ENCODE data around the gene PAPSS1.

The PAPSS1 gene

DNA sequence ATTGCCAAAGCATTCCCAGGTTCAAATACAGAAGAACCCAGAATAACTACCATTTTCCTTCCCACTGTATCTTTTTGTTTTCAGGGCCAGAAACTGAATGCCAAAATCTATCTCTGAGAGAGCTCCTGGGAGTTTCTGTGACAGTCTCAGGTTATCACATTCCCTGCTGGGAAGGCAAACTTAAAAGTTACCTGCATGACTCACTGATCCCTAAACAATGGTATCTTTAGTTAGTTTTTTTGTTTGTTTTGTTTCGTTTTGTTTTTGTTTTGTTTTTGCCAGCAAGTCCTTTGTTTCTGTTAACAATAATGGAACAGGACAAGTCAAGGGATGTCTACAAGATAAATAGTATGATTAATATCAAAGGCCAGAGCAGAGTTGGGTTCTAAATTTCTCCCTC, 34.3 kb downstream of the PAPSS1 start:
- no peak for DNase-seq

DNA sequence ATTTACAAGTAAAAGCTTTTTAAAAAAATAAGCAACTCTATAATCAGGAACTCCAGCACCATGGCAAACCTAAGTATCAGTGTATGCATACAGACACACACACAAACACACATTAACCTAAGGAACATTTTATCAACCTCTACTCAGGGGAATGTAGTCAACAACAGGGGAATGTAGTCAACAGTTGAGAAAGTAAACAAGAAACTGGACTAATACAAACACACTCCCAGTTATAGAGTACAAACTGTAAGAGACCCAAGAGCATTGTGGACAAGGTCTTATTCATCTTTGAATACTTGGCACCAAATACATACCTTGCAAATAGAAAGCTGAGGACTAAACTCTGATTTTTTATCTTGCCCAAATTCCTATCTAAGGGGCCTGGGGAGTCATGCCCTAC, 36.2 kb downstream of the PAPSS1 start:
- DNase-seq: no peak

DNA sequence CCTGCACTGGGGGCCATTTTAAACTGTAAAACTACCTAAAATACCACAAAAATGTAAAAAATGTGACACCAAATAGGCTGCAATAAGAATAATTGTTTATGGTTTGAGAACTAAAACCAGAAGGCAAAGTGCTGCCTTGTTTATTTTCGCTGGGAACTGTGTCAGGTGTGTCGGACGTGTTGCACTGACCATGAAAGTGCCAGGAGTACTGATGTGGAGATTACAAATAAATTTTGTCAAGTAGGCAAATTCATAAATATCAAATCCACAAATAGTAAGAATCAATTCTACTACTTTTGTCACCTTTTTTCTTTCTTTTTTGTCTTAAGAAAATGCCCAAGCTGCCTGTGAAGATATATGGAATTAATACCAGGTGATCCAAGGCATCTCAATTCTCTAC, 37.7 kb downstream of the PAPSS1 start:
- DNase-seq: no peak

DNA sequence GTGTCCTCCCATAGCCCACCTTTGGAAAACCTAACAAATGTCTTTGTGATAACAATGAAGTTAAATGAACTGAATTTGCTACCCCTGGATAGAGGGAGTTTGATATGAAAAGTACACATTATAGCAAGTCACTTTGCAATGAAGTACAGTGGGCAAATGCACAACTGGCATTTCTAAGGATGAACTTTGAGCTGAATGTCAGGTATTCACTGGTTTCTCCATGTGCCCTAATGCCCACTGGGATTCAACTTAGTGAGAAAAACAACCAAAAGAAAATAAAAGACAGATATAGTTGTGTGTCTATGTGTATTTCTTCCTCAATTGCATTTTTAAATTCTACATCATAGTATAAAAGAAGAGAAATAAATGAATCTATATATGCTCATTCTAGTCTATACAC, 51.0 kb downstream of the PAPSS1 start:
- DNase-seq: no peak

DNA sequence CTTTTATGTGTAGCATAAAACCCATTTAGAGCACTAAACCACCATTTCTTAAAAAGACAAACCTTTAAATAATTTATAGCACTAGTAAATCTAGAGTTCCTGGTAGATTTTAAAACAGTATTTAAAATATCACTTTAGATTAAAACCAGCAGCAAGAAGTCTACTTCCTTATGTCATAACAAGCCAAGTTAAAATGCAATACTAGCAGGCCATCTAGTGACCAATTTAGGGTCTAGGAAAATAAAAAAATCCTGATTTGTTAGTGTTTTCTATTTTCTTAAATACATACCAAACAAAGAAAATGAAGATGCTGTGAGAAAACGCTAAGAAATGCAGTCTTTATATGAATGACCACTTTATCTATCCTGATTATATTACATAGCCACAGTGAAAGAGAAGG, 53.9 kb downstream of the PAPSS1 start:
- no peak for DNase-seq

DNA sequence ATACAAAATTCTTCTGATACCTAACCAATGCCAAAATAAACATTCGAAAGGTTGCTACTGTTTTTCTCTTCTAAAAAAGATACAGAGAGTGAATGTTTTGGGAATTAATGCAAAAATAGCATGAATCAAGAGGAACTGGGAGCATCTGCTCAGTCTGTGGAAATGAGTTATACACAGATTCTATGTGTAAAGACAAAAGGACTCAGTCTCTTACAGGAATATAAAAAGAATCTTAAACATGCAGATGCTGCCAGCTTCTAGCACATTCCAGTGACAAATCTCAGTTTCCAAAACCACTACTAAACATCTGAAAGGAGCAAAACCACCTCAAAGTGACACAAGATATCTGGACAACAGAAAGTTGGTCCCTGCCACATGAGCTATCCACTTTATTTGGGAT, 55.0 kb downstream of the PAPSS1 start:
- no peak for DNase-seq

DNA sequence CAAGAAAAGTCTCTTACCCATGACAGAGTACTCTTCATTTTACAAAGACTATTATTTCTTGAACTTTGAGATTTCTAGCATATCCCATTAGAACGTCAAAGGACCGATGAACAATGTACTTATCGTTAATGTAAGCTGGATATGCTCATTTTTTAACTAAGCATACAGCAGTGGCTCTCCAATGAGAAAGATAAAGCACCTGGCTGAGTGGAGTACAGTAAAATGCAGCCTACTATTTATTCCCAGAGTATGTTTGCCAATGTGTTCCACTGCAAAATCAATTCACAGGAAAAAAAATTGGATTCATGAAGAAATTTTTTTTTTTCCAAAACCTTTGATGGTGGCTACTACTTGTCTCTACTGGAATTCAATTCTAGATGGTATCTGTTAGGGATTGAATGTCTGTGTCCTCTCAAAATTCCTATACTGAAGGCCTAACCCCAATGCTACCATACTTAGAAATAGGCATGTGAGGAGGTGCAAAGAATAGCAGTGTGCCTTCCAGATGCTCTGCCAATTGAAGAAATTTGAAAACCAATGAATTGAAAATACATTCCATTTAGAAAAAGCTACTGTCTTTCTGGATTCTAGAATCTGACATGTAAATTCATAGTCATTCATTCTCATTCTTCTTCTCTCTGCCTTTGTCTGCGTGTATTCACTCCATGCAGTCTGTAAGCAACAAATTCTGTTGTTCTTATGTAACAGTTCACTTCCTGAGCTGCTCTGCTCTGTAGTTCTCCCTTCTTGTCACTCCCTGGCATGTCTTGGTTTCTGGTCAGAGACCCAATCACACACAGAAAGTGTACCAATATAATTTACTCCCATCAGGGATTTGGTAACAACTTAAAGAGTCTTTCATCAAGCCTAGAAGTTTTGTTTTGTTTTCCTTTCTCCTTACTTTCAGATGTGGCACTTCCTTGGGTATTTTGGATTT, 61.4 kb downstream of the PAPSS1 start:
- no peak for DNase-seq

DNA sequence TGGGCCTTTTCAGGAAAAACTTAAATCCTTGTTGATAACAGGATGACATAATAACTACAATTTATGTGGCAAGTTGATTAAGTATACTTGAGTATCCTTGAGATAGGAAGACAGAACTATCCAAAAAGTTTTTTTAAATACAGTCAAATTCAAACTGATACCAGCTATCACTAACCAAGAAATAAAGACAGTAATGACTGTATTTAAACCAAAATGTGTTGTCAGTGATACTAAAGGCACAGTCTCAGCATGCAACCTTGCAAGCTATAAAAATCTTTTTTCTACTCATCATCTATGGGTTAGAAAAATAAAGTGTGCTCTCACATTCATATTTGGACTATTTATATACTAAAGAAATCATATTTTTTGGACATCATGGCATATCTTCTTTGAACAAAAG, 64.7 kb downstream of the PAPSS1 start:
- no peak for DNase-seq

DNA sequence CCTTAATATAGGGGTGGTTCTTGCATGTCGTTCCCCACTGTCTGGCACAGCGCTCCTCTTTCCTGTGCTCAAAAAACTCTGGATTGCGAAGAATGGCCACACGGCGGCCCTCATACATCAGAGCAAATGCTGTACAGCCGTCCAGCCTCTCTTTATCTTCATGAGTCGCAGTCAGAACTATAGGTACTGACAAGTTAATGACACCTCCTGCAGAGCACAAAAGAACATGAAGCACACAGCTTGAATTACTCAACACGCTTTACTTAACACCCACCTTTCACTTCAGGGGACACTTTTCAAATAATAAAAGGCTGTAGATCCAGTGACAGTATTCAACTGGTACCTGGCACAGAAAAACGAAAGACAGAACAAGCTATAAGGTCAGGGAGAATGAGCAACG, 65.3 kb downstream of the PAPSS1 start:
- DNase-seq: no peak

DNA sequence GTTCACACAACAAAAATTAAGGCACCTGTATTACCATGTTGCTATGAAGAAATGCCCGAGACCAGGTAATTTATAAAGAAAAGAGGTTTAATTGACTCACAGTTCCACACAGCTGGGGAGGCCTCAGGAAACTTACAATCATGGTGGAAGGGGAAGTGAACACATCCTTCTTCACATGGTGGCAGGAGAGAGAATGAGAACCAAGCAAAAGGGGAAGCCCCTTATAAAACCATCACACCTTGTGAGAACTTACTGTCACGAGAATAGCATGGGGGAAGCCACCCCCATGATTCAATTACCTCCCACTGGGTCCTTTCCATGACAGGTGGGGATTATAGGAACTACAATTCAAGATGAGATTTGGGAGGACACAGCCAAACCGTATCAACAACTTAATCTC, 68.6 kb downstream of the PAPSS1 start:
- DNase-seq: peak; percentile 5

DNA sequence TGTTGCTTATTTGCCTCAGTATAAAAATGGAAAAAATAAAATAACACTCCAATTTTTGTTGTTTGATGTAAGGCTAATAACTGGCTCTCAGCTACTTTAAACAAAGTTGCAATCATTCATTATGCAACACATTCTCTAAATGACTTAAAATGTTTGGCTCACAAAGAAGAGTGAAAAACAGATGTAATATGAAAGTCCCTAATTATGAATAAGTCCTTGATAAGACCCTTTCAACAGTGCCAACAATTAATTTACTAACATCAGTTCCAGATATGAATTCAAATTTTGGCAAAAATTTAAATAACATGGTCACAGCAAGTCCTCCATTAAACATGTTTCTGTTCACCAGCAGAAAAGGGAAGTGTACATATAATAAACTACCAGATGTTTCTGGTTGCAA, 69.8 kb downstream of the PAPSS1 start:
- DNase-seq: no peak

DNA sequence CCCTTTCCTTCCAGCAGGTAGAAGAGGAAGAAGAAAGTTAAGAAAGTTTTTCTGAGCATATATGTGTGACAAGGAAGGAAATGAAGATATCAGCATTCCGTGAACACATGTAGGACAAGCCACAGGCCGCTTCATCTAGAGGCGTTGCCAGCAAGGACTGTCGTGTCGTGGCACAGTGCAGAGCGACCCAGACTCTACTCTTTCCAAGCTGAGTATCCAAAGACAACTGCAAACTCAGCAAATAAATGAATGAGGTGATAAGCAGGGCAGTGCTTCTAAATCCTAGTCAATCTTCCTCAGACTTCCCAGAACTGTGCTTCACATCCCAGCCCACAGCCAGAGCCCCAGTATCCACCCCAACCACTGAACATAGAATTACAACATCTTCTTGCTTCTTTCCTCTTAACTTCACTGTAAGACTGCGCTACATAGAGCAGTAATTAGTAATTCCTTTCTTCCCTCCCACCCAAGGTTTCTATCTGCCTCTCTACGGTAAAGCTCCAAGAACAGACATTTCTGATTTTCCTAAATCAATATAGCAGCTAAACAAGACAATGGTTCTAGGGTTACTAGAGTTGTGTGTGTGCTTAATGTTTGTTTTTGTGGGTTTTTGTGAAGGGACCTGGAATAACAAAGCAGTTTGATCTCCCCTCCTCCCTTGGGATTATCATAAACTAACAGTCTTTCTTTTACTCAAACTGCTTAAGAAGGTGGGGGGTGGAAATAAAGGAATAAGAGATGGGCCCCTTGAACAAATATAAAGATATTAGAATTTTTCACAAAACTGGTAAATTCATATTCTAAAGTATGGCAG, 71.6 kb downstream of the PAPSS1 start:
- no peak for DNase-seq

DNA sequence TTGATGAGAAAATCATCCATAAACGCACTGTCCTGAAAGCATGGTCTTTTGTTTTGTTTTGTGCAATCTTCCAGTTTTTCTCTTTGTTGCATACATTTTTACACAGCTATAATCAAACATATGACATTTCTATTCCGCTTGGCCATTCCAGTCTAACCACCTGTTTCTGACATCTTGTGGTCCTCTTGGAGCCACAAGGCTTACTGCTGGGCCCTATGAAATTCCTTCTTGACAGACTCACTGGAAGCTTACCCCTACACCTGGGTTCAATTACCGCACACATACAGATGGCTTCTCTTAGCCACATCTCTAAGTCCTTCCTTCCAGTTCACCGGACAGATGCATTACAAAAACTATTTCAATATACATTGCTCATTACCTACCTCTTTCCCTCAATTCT, 72.4 kb downstream of the PAPSS1 start:
- DNase-seq: no peak

DNA sequence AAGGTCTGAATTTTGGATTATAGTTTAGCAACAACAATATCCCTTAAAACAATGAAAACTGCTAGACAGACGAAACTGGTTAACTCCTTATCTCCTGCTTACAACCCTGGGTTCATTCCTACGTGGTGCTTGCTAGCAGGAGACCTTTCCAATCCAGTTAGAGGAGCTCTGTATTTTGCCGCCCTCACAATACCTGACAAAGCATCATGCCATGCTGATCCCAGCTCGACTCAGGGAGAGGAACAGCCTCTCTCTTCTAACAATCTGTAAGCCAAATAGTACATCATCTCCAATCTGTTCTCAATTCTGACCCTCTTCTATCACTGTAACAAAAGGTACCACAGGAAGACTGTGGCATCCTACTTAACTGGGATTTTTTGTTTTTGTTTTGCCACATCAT, 74.4 kb downstream of the PAPSS1 start:
- DNase-seq: no peak

DNA sequence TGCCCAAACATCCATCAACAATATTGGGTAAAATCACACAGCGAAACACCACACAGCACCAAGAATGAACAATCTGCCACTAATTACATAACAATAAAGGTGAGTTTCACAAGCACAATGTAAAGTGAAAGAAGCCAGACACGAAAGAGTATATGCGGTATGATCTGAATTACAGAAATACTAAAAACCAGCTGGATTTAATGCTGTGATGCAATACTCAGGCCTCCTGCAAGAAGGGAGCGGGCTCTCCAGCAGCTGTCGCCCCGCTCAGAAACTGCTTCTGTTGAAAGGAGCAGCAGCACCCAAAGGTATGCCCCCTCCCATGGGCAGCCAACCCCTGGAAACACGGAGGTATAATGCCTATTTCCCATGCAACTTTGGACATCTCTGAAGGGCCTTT, 77.0 kb downstream of the PAPSS1 start:
- no peak for DNase-seq

DNA sequence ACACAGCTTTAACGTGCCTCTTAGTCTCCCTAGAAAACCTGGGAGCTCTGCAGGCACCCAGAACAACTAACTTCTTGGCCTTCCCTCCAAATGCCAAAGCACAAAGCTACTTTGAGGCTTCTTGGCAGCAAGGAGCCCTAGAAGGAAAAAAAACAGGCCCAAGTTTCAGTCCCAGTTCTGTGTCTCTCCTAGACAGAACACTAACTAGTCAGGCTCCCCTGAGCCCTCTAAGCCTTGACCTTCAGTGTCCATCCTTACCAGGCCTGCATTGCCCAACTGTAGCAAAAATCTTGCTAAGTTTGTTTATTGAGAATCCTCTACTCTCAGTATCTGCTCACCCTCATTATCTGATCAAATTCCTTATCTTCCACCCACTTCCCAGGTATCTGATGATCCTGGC, 79.2 kb downstream of the PAPSS1 start:
- DNase-seq: no peak

DNA sequence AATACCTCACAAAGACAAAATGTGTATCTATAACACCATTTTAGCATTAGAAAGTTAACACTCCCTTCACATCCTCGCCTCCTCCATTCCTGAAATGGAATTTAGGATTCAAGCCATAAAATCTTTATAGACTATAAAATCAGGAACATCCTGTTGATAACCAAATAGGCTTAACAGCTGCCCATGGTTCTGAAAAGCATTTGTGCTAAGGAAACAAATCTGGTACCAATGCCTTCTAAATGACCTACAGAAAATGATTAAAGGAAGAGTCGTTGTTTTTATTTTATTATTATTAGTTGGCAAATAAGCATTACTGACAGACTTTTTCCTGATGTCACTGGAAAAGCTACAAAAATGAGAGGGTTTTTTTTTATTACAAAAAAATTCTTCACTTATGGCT, 79.8 kb downstream of the PAPSS1 start:
- no peak for DNase-seq

DNA sequence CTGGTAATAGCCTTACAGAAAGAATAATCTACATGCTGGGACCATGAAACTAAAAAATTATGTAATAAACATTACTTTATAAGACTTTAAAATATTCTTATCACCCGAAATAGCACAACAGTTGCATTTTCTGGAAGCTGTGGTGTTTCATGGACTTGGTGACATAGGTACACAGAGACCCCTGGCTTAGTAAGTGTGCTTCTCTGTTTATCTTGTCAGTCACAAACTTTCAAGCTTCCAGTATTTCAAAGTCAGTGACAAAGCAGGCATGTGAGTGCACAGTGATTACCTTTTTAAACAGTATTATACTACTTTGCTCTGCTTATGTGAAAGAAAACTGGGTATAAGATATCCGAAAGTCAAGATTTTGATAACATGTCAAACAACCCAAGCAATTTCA, 84.3 kb downstream of the PAPSS1 start:
- DNase-seq: no peak

DNA sequence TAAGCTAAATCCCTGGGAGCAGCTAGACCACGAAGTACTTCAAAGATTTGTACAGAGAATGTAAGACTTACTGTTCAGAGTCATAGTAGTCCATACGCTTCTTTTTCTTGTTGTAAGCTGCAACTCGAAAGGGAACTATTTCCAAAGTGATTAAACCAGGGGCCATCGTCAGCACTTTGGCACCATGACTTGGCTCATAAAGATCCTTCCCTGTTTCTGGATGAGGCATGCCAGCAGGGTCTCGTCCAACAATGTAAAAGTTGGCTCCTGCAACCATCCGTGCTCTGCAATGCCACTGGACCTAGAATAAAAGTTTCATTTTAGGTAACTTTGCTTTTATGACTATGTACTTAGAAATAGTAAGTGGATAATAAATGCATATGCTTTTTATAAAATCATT, 88.5 kb downstream of the PAPSS1 start:
- no peak for DNase-seq

DNA sequence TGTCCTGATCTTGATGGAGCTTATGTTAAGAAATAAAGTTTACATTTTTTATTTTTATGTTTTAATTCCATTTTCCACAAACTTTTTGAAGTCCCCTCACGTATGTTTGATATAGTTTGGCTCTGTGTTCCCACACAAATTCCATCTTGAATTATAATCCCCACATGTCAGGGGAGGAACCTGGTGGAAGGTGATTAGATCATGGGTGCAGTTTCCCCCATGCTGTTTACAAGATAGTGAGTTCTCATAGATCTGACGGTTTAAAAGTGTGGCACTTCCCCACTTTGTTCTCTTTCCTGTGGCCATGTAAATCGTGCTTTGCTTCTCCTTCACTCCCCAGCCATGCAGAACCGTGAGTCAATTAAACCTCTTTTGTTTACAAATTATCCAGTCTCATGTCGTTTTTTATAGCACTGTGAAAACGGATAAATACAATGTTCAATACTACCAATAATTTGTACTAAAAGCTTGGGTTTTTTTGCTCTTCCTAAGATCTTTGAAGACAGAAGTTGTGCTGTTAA, 89.8 kb downstream of the PAPSS1 start:
- DNase-seq: no peak

DNA sequence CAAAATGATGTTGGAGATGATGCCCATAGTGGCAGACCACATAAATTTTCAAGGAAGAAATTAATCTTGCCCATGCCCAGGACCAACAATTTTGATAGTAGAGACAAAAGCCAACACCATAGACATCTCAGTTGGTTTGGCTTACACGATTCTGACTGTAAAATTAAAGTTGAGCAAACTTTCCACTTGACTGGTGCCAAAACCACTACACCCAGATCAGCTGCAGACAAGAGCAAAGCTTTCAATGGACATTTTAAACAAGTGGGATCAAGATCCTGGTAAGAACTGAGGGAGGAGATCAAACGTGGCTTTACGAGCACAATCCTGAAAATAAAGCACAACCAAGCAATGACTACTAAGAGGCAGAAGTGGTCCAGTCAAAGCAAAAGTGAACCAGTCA, 90.7 kb downstream of the PAPSS1 start:
- no peak for DNase-seq

DNA sequence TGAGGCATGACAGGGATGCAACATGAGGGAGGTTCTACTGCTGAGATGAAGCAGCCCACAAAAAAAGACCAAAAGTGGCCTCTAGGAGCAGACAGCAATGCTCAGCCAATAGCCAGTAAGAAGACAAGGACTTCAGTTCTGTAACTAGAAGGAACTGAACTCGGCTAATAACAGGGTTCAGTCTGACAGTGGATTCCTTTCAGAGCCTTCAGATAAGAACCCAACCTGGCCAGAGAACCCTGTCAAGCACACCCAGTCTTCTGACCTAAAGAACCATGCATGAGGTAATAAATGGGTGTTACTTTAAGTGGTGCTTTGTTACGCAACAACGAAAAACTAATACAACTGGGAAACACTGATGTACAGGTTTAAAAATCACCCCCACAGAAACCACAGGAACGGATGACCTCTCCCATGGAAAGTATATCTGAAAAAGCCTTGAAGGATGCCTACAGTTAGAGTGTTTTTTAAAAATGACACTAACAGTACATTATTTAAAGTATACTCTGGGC, 94.6 kb downstream of the PAPSS1 start:
- DNase-seq: no peak

DNA sequence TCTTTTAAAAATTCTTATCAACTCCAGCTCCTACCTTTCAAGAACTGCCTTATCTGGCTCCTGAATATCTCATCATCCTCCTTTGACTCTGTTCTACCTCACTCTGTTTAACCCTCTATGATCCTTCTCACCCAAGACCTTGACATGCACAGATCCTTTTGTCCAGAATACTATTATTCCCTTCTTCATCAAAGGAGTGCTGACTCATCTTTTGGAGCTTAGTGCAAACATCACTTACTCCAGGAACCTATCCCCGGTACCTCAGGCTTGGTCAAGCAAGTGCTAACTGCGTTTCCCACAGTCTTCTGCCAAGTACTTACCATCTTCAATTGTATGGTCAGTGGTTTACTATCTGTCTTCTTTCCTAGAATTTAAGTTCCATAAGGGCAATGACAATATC, 96.0 kb downstream of the PAPSS1 start:
- DNase-seq: no peak

DNA sequence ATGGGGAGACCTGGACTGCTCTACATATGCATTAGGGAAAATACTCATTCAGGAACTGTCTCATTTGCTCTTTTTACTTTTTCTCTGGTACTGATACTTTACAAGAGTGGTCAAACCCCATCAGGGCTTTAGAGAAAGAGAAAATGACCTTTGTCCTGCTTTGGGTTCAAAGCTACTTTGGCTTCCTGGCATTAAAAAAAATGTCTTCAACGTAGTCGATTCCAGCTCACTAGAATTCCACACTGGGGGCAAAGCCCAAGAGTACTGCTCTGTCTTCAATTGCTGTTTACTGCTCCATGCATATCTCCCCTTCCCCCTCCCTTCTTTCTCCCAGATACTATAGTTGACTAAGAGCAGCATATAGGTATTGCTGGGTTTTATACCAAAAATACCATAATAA, 98.0 kb downstream of the PAPSS1 start:
- DNase-seq: no peak

Measured in NCI-H82 (cell line).